ENCODE data around the gene DHX8.

- TF ChIP-seq POLR2A (IDR thresholded peaks at IDR 0.05; ENCODE audit: low read depth, low read length) (no peak), POLR2AphosphoS5 (IDR thresholded peaks at IDR 0.05; ENCODE audit: low read depth, low read length) (no peak), TAF1 (IDR thresholded peaks at IDR 0.05; ENCODE audit: low read depth, low read length) (no peak)
These were observed 45.4 kb downstream of the DHX8 start for GRCh38 chr17:43528988-43529814.

All from GM12891 (cell line).